ENCODE measurements around the gene TRIM46.
"Not testable (repeated sequence)": the region's sequence is repeated elsewhere in the genome, so short reads cannot be mapped to it uniquely, and the experiment has no call there.

TRIM46 gene

GRCh38 chr1:155166051-155166470 lies 7.6 kb upstream of the TRIM46 start:
- FAIRE-seq (no peak), DNase-seq (ENCODE audit: insufficient read length, low spot score) (no peak)
- TF ChIP-seq SPI1 (IDR thresholded peaks at IDR 0.05; ENCODE audit: low read depth, low read length) (no peak), POLR2AphosphoS5 (IDR thresholded peaks at IDR 0.05; ENCODE audit: low read depth, low read length) (no peak), PAX5 (IDR thresholded peaks at IDR 0.05; ENCODE audit: insufficient read depth, low read length, severe bottlenecking) (no peak), POLR2A (IDR thresholded peaks at IDR 0.05; ENCODE audit: low read depth, low read length) (no peak), POU2F2 (IDR thresholded peaks at IDR 0.05; ENCODE audit: low read depth, low read length) (no peak), TAF1 (IDR thresholded peaks at IDR 0.05; ENCODE audit: low read depth, low read length) (no peak)

- no peak for TF ChIP-seq POU2F2 (IDR thresholded peaks at IDR 0.05; ENCODE audit: low read depth, low read length)
- no peak for TF ChIP-seq POLR2A (IDR thresholded peaks at IDR 0.05; ENCODE audit: low read depth, low read length)
- TF ChIP-seq PAX5 (IDR thresholded peaks at IDR 0.05; ENCODE audit: insufficient read depth, low read length, severe bottlenecking) = no peak
- TF ChIP-seq POLR2AphosphoS5 (IDR thresholded peaks at IDR 0.05; ENCODE audit: low read depth, low read length) = no peak
- TF ChIP-seq TAF1 (IDR thresholded peaks at IDR 0.05; ENCODE audit: low read depth, low read length) = no peak
- no peak for TF ChIP-seq SPI1 (IDR thresholded peaks at IDR 0.05; ENCODE audit: low read depth, low read length)
- no peak for FAIRE-seq
- DNase-seq (ENCODE audit: insufficient read length, low spot score) = peak; percentile 6
These were observed 7.0 kb upstream of the TRIM46 start for GRCh38 chr1:155166471-155167165.

DNA sequence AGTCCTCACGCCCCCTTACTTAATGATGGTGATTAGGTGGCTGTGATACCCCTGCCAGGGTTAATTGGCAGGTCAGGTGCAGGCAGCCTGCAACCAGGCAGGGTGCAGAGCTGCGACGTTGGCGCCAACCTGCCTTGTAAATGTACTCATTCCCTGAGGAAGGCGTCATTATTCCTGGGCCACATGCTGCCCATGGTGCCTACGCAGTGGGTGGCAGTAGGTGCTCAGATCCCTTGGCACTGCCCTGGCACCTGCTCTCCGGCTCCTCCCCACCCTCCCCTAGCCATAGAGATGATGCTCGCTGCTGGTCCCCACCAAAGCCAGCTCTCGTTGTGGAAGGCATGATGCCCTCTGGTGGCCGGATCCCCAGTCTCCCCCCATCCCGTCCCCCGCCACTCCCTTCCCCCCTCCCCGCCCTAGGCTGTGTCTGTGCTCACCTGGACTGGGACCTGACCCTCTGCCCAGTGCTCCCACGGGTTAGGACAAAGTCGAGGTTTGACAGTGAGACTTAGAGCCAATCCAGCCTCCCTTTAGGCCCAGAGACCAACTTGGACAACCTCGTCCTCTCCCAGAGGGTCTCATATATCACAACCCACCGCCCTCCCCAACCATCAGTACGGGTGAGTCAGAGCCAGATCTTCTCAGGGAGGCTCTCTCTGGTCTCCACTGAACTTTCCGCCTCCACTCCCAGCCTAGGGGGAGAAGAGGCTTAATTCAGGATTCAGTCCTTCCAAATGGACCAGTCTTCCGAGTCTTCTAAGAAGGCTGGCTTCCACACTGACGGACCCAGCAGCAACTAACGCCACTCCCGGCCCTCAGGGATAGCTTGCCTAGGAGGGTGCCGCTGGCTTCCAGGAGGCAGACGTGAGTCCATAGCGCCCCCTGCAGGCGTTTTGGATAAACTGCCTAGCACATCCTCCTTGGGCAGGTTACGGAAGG lies 6.2 kb upstream of the TRIM46 start:
- FAIRE-seq (peak; percentile 78), DNase-seq (ENCODE audit: insufficient read length, low spot score) (peak; percentile 69)
- no peak for TF ChIP-seq PAX5 (IDR thresholded peaks at IDR 0.05; ENCODE audit: insufficient read depth, low read length, severe bottlenecking)
- no peak for TF ChIP-seq POLR2A (IDR thresholded peaks at IDR 0.05; ENCODE audit: low read depth, low read length)
- no peak for TF ChIP-seq TAF1 (IDR thresholded peaks at IDR 0.05; ENCODE audit: low read depth, low read length)
- TF ChIP-seq POU2F2 (IDR thresholded peaks at IDR 0.05; ENCODE audit: low read depth, low read length) = no peak

DNA sequence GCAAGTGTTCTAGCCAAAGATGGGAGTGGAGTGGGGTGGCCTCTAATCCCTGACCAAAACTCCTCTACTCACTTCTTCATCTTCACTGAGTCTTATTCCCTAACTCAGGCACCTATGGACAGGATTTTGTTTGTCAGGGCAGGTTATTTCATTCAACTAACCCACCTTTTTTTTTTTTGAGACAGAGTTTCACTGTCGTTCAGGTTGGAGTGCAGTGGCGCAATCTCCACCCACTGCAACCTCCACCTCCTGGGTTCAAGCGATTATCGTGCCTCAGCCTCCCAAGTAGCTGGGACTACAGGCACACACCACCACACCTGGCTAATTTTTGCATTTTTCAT lies 5.6 kb upstream of the TRIM46 start:
- DNase-seq (ENCODE audit: insufficient read length, low spot score); FAIRE-seq: not testable (repeated sequence)

GRCh38 chr1:155168456-155169210 lies 5.0 kb upstream of the TRIM46 start:
- DNase-seq (ENCODE audit: insufficient read length, low spot score) = no peak
- TF ChIP-seq SPI1 (IDR thresholded peaks at IDR 0.05; ENCODE audit: low read depth, low read length) (no peak), PAX5 (IDR thresholded peaks at IDR 0.05; ENCODE audit: insufficient read depth, low read length, severe bottlenecking) (no peak), POLR2AphosphoS5 (IDR thresholded peaks at IDR 0.05; ENCODE audit: low read depth, low read length) (no peak), TAF1 (IDR thresholded peaks at IDR 0.05; ENCODE audit: low read depth, low read length) (no peak), POLR2A (IDR thresholded peaks at IDR 0.05; ENCODE audit: low read depth, low read length) (no peak), POU2F2 (IDR thresholded peaks at IDR 0.05; ENCODE audit: low read depth, low read length) (no peak)
- no peak for FAIRE-seq

DNA sequence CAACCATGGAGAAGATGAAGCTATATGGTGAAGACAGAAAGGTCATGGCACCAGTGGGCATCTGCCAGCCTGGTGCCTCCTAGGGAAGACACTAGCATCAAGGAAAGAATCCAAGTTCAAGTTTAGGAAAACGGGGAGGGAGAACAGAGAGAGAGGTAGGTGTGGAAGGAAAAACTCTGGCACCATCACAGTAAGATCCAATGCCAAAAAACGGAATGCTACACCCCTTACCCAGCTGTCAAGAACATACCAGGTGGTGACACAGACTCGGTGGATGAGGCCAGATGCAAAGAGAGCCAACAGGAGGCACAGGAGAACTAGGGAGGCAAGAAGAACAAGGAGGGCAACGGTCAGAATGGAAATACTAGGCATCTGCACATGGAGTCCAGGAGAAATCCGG lies 4.1 kb upstream of the TRIM46 start:
- DNase-seq (ENCODE audit: insufficient read length, low spot score) = no peak
- FAIRE-seq = no peak
- TF ChIP-seq POU2F2 (IDR thresholded peaks at IDR 0.05; ENCODE audit: low read depth, low read length) = no peak
- no peak for TF ChIP-seq POLR2A (IDR thresholded peaks at IDR 0.05; ENCODE audit: low read depth, low read length)
- TF ChIP-seq POLR2AphosphoS5 (IDR thresholded peaks at IDR 0.05; ENCODE audit: low read depth, low read length) = no peak

- DNase-seq (ENCODE audit: insufficient read length, low spot score) = no peak
- FAIRE-seq = no peak
- TF ChIP-seq POU2F2 (IDR thresholded peaks at IDR 0.05; ENCODE audit: low read depth, low read length) (no peak), POLR2AphosphoS5 (IDR thresholded peaks at IDR 0.05; ENCODE audit: low read depth, low read length) (no peak), POLR2A (IDR thresholded peaks at IDR 0.05; ENCODE audit: low read depth, low read length) (no peak)
These were observed 3.4 kb upstream of the TRIM46 start for GRCh38 chr1:155170101-155170785.

DNA sequence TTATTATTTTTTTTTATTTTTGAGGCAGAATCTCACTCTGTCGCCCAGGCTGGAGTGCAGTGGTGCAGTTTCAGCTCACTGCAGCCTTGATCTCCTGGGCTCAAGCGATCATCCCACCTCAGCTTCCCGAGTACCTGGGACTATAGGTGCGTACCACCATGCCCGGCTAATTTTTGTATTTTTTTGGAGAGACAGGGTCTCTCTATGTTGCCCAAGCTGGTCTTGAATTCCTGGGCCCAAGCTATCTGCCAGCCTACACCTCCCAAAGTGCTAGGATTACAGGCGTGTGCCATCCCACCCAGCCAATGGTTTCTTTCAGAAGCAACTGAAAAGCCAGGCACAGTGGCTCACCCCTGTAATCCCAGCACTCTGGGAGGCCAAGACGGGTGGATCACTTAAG lies 2.8 kb upstream of the TRIM46 start:
- DNase-seq (ENCODE audit: insufficient read length, low spot score) (no peak), FAIRE-seq (no peak)
- TF ChIP-seq POLR2AphosphoS5 (IDR thresholded peaks at IDR 0.05; ENCODE audit: low read depth, low read length) = no peak
- no peak for TF ChIP-seq SPI1 (IDR thresholded peaks at IDR 0.05; ENCODE audit: low read depth, low read length)

DNA sequence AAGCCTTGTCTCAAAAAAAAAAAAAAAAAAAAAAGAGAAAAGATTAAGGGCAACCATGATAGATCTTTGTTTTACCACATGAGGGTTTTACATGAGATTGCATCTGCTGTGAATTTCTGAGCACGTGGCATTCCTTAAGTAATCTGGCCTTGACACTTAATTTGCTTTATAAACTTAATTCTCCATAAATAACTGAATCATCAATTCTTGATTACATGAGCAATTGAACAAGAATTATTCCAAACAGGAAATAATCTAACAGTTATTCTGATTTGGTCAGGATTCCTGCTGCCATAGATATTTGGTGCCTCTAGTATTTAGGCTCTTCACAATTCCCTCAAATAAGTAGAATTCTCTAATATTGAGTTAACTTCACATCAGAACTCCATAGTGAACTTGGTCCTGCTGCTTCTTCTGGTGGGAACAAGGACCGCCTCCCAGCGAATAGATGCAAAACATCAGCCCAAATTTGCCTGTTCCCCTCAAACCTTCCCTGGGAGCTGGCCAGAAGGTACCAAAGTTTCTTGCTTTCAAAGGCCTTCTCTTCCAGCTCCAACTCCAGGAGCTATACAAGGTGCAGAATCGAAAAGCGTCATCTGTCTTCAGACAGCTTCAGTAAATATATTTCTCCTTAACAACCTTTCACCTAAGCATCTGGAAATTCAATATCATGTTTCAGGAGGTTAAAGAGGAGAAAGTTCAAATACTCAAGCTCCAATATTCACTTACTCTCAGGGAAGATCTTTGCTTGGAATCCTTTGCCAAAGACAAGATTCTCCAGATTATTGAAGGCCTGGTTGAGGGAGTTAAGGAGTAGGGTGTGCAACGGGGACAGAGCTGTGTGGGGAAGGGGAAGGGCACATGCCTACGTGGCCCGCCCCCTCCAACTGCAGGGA lies 1.6 kb upstream of the TRIM46 start:
- TF ChIP-seq PAX5 (IDR thresholded peaks at IDR 0.05; ENCODE audit: insufficient read depth, low read length, severe bottlenecking) (no peak), POLR2A (IDR thresholded peaks at IDR 0.05; ENCODE audit: low read depth, low read length) (no peak), POU2F2 (IDR thresholded peaks at IDR 0.05; ENCODE audit: low read depth, low read length) (no peak), SPI1 (IDR thresholded peaks at IDR 0.05; ENCODE audit: low read depth, low read length) (no peak), TAF1 (IDR thresholded peaks at IDR 0.05; ENCODE audit: low read depth, low read length) (no peak), POLR2AphosphoS5 (IDR thresholded peaks at IDR 0.05; ENCODE audit: low read depth, low read length) (no peak)
- DNase-seq (ENCODE audit: insufficient read length, low spot score) = no peak
- no peak for FAIRE-seq

Data from GM12891 (cell line).